Neural cell (in vitro differentiated cells): ENCODE measurements around the gene ENTREP3. TPM values are rescaled to one million over a fixed set of nuclear protein-coding genes. Genes with fewer than 3 reads are reported as not detected.

Experiments
- H2AFZ ChIP-seq: fragments of 200-600, 300-800 bp; sonication (generic), shearing (Covaris generic); 2 replicates; pipeline ENCODE4 v1.6.0; 2014; ENCODE audit warnings: low read depth, mild to moderate bottlenecking, antibody characterized with exemption, low read length, moderate library complexity
- H3F3A ChIP-seq: fragments of 200-600 bp; shearing (Covaris generic); 2 replicates; pipeline ENCODE4 v1.6.1; 2016; ENCODE audit warnings: mild to moderate bottlenecking, moderate library complexity, mixed read lengths, antibody characterized with exemption, low read length; ENCODE audit not compliant: insufficient read depth, poor library complexity, severe bottlenecking
- H3K27ac ChIP-seq: fragments of 200-600, 300-800 bp; sonication (generic), shearing (Covaris generic); 2 replicates; pipeline ENCODE4 v1.5.1; 2014; ENCODE audit warnings: mild to moderate bottlenecking, low read length, moderate library complexity
- H3K27me3 ChIP-seq: fragments of 300-800, 200-600 bp; sonication (generic), shearing (Covaris generic); 2 replicates; pipeline ENCODE4 v1.6.0; 2014; ENCODE audit warnings: mild to moderate bottlenecking, low read depth, low read length, moderate library complexity; ENCODE audit not compliant: insufficient read depth
- H3K36me3 ChIP-seq: fragments of 300-800, 200-600 bp; sonication (generic), shearing (Covaris generic); 2 replicates; pipeline ENCODE4 v1.5.1; 2014; ENCODE audit warnings: mild to moderate bottlenecking, antibody characterized with exemption, low read length, moderate library complexity; ENCODE audit not compliant: insufficient read depth
- H3K4me2 ChIP-seq: fragments of 300-800, 200-600 bp; sonication (generic), shearing (Covaris generic); 2 replicates; pipeline ENCODE4 v1.6.0; 2014; ENCODE audit warnings: mild to moderate bottlenecking, low read length
- H3K4me3 ChIP-seq: fragments of 300-800, 200-600 bp; sonication (generic), shearing (Covaris generic); 2 replicates; pipeline ENCODE4 v1.5.1; 2014; ENCODE audit warnings: mild to moderate bottlenecking, low read length, moderate library complexity
- H3K79me2 ChIP-seq: fragments of 200-600 bp; shearing (Covaris generic); replicated peaks from 2 replicates; pipeline ENCODE4 v1.6.0; 2014; ENCODE audit warnings: mild to moderate bottlenecking, low read length, moderate library complexity; ENCODE audit not compliant: insufficient read depth
- H3K9ac ChIP-seq: fragments of 300-800, 200-600 bp; sonication (generic), shearing (Covaris generic); 2 replicates; pipeline ENCODE4 v1.6.1; 2016; ENCODE audit warnings: mild to moderate bottlenecking, low read length, mixed read lengths
- H3K9me2 ChIP-seq: fragments of 200-600 bp; shearing (Covaris generic); 2 replicates; pipeline ENCODE4 v1.6.1; 2016; ENCODE audit warnings: mild to moderate bottlenecking, low read length, mixed read lengths; ENCODE audit not compliant: insufficient read depth
- H3K9me3 ChIP-seq: fragments of 200-600, 300-800 bp; sonication (generic), shearing (Covaris generic); 2 replicates; pipeline ENCODE4 v1.6.1; 2016; ENCODE audit warnings: mild to moderate bottlenecking, mixed run types, low read length, moderate library complexity, mixed read lengths
- H4K20me1 ChIP-seq: fragments of 200-600 bp; shearing (Covaris generic); 2 replicates; pipeline ENCODE4 v1.6.1; 2016; ENCODE audit warnings: mild to moderate bottlenecking, mixed run types; ENCODE audit not compliant: insufficient read depth
- EP300 ChIP-seq: fragments of 450-650 bp; conservative IDR thresholded peaks from 2 replicates; pipeline ENCODE4 v1.6.1; 2014; ENCODE audit warnings: antibody characterized with exemption, mild to moderate bottlenecking, moderate library complexity; ENCODE audit not compliant: poor library complexity, severe bottlenecking
- EZH2 ChIP-seq: fragments of 200-600, 300-800 bp; shearing (Covaris generic), sonication (generic); IDR thresholded peaks from 2 replicates; pipeline ENCODE4 v1.6.1; 2014; ENCODE audit warnings: antibody characterized with exemption, low read length, borderline replicate concordance, mild to moderate bottlenecking; ENCODE audit not compliant: insufficient read depth, poor library complexity, severe bottlenecking
- MXI1 ChIP-seq: fragments of 450-650 bp; conservative IDR thresholded peaks from 2 replicates; pipeline ENCODE4 v1.6.1; 2014; ENCODE audit warnings: antibody characterized with exemption, mild to moderate bottlenecking; ENCODE audit not compliant: poor library complexity, severe bottlenecking
- POLR2AphosphoS5 ChIP-seq: IDR thresholded peaks from 2 replicates; pipeline ENCODE4 v1.6.1; 2012
- RAD21 ChIP-seq: fragments of 450-650 bp; conservative IDR thresholded peaks from 2 replicates; pipeline ENCODE4 v1.6.1; 2014; ENCODE audit warnings: antibody characterized with exemption, mild to moderate bottlenecking, moderate library complexity
- SMC3 ChIP-seq: fragments of 450-650 bp; conservative IDR thresholded peaks from 2 replicates; pipeline ENCODE4 v1.6.1; 2014; ENCODE audit warnings: antibody characterized with exemption, mild to moderate bottlenecking, moderate library complexity; ENCODE audit not compliant: poor library complexity
- TAF1 ChIP-seq: IDR thresholded peaks from 2 replicates; pipeline ENCODE4 v1.6.1; 2012; ENCODE audit warnings: low read depth
- polyA plus RNA-seq: library from polyadenylated mRNA; depleted of rRNA; stranded (reverse); fragments of >200 nt; gene quantifications from 2 replicates; pipeline ENCODE4 v1.2.3, GENCODE V29; 2014
- TF ChIP-seq, protein P1 (sequence below): IDR thresholded peaks from 2 replicates; pipeline ENCODE4 v1.6.1; 2012; ENCODE audit warnings: borderline replicate concordance
- TF ChIP-seq, protein P2 (sequence below): fragments of 450-650 bp; IDR thresholded peaks from 2 replicates; pipeline ENCODE4 v1.5.1; 2014; ENCODE audit warnings: antibody characterized with exemption, mild to moderate bottlenecking, moderate library complexity; ENCODE audit not compliant: poor library complexity, severe bottlenecking

Gene ENTREP3
- polyA plus RNA-seq, 1 donor from 2014 or later, result 11.1 TPM

DNA sequence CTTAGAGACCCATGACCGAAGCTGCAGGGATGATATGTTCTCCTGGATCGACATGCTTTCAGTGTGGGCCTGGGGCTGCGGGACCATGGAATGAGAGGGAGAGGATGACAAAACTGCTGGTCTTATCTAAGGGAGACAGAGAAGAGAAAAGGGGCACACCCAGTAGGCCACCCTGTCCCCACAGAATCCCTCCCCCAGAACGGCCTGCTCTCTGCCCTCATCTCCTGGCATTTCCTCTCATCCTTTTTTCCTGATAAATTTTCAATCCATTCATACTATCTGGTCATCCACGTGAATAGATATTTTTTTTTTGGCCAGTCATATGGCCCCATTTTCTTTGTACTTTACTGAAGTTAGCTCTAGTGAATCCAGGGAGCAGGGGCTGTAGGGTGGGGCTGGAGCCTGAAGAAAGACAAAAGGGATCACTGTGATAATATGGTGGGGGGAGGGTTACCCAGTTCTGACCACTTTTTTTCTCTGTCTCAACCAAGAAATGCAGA lies 46.1 kb upstream of the ENTREP3 start, which contains the start of gene PKLR:
Gene PKLR, minus strand, starts transcription at position 97 of the 500 bp plus-strand sequence. Its CDS starts 43 bp downstream, at position 54.
- H2AFZ ChIP-seq, result no peak within 1 kb of the TSS
- H3K9ac ChIP-seq, result no peak within 1 kb of the TSS
- no peak within 1 kb of the TSS for H3K27ac ChIP-seq
- H3F3A ChIP-seq, result no peaks in the 10 kb centered on the region
- H3K9me2 ChIP-seq, result no peaks in the 10 kb centered on the region
- no peaks in the 10 kb centered on the region for H3K27me3 ChIP-seq
- H3K4me3 ChIP-seq, result no peak within 1 kb of the TSS
- no peaks in the 10 kb centered on the region for H4K20me1 ChIP-seq
- H3K9me3 ChIP-seq, result no peaks in the 10 kb centered on the region
- no peak within 1 kb of the TSS for H3K4me2 ChIP-seq
- no peak for TF ChIP-seq EZH2
- no peak for TF ChIP-seq POLR2AphosphoS5
- no peak for TF ChIP-seq MXI1
- no peak for TF ChIP-seq RAD21
- TF ChIP-seq, protein P1, sequence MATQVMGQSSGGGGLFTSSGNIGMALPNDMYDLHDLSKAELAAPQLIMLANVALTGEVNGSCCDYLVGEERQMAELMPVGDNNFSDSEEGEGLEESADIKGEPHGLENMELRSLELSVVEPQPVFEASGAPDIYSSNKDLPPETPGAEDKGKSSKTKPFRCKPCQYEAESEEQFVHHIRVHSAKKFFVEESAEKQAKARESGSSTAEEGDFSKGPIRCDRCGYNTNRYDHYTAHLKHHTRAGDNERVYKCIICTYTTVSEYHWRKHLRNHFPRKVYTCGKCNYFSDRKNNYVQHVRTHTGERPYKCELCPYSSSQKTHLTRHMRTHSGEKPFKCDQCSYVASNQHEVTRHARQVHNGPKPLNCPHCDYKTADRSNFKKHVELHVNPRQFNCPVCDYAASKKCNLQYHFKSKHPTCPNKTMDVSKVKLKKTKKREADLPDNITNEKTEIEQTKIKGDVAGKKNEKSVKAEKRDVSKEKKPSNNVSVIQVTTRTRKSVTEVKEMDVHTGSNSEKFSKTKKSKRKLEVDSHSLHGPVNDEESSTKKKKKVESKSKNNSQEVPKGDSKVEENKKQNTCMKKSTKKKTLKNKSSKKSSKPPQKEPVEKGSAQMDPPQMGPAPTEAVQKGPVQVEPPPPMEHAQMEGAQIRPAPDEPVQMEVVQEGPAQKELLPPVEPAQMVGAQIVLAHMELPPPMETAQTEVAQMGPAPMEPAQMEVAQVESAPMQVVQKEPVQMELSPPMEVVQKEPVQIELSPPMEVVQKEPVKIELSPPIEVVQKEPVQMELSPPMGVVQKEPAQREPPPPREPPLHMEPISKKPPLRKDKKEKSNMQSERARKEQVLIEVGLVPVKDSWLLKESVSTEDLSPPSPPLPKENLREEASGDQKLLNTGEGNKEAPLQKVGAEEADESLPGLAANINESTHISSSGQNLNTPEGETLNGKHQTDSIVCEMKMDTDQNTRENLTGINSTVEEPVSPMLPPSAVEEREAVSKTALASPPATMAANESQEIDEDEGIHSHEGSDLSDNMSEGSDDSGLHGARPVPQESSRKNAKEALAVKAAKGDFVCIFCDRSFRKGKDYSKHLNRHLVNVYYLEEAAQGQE, result no peak
- no peak for TF ChIP-seq EP300
- TF ChIP-seq, protein P2, sequence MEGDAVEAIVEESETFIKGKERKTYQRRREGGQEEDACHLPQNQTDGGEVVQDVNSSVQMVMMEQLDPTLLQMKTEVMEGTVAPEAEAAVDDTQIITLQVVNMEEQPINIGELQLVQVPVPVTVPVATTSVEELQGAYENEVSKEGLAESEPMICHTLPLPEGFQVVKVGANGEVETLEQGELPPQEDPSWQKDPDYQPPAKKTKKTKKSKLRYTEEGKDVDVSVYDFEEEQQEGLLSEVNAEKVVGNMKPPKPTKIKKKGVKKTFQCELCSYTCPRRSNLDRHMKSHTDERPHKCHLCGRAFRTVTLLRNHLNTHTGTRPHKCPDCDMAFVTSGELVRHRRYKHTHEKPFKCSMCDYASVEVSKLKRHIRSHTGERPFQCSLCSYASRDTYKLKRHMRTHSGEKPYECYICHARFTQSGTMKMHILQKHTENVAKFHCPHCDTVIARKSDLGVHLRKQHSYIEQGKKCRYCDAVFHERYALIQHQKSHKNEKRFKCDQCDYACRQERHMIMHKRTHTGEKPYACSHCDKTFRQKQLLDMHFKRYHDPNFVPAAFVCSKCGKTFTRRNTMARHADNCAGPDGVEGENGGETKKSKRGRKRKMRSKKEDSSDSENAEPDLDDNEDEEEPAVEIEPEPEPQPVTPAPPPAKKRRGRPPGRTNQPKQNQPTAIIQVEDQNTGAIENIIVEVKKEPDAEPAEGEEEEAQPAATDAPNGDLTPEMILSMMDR, result no peak
- TF ChIP-seq SMC3, result no peak
- no peak for TF ChIP-seq TAF1
- H3K79me2 ChIP-seq, result no peaks in the 10 kb centered on the region
- no peaks in the 10 kb centered on the region for H3K36me3 ChIP-seq

DNA sequence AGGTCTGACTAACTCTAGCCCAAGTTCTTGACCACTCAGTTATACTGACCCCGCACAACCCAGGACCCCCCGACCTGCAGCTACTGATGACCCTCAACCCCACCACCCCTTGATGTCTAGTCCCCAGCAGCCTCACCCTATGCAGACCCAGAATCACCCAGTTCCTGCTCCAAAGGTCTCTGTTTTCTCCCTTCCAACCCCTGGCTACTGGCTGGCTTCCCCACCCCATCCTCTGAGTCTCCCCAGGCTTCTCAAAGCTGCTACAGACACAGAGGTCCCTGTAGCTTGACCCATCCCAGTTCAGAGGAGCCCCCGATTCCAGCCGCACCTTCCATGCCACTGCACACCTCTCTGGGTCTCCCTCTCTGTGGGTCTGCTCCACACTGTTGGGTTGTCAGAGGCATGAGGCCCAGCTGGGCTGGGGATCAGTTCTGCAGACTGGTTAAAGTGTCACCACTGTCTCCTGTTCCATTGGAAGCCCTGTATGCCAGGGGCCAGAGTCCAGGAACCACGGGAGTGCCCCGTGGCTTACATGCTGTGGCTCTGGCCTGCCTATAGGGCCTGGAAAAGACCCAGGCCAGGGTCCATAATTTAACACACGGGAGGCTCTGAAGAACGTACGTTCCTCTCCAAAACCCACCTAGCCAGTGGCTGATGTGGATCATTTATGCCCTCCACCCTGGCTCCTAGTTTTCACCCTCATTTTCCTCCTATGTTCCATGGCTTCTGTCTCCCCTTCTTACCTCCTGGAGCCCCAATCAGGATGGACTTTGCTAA lies 45.5 kb upstream of the ENTREP3 start:
- Histone ChIP-seq H3K4me2 (no peak overlapping the region), H3K79me2 (no peaks in the 10 kb centered on the region), H3F3A (no peaks in the 10 kb centered on the region), H3K4me3 (no peak overlapping the region), H3K27me3 (peaks cover 5% of the 10 kb centered on the region), H3K9me3 (no peaks in the 10 kb centered on the region), H2AFZ (no peak overlapping the region), H3K27ac (no peak overlapping the region), H3K9me2 (no peaks in the 10 kb centered on the region), H3K36me3 (no peaks in the 10 kb centered on the region), H4K20me1 (no peaks in the 10 kb centered on the region), H3K9ac (no peak overlapping the region)
- TF ChIP-seq POLR2AphosphoS5, result no peak
